GM21367 (cell line): ENCODE results near the gene FGD6.
"Not testable (repeated sequence)": the region's sequence is repeated elsewhere in the genome, so short reads cannot be mapped to it uniquely, and the experiment has no call there.

Experiments
- ATAC-seq: cut with Tn5 transposase; IDR thresholded peaks from one replicate; pipeline ENCODE4 v1.9.1; 2021; ENCODE audit not compliant: unreplicated experiment

FGD6 gene

GRCh38 chr12:95217377-95218149, at the start of gene FGD6, which contains the start of gene VEZT:
Gene FGD6, minus strand, starts transcription at chr12:95217467. Its CDS starts 227 bp downstream, at chr12:95217240.
Gene VEZT, plus strand, starts transcription at chr12:95217807. Its CDS starts 44 bp downstream, at chr12:95217851.
- peak; percentile 89 for ATAC-seq

GRCh38 chr12:95266254-95266653, 49.0 kb upstream of the FGD6 start:
- no peak for ATAC-seq

GRCh38 chr12:95265765-95266164, 48.5 kb upstream of the FGD6 start:
- ATAC-seq, result no peak

- no peak for ATAC-seq
These were observed 45.5 kb upstream of the FGD6 start for GRCh38 chr12:95262808-95263207.

GRCh38 chr12:95261109-95261508, 43.8 kb upstream of the FGD6 start:
- ATAC-seq, result no peak

GRCh38 chr12:95259368-95259767, 42.1 kb upstream of the FGD6 start:
- ATAC-seq, result no peak

- no peak for ATAC-seq
These were observed 41.5 kb upstream of the FGD6 start for GRCh38 chr12:95258803-95259202.

- no peak for ATAC-seq
These were observed 40.9 kb upstream of the FGD6 start for GRCh38 chr12:95258151-95258550.

- ATAC-seq, result no peak
These were observed 40.3 kb upstream of the FGD6 start for GRCh38 chr12:95257541-95257940.

GRCh38 chr12:95253386-95253785, 36.1 kb upstream of the FGD6 start:
- no peak for ATAC-seq

GRCh38 chr12:95248604-95249360, 31.5 kb upstream of the FGD6 start:
- ATAC-seq, result no peak

GRCh38 chr12:95248095-95248494, 30.8 kb upstream of the FGD6 start:
- ATAC-seq, result no peak

- ATAC-seq, result no peak
These were observed 27.1 kb upstream of the FGD6 start for GRCh38 chr12:95244350-95244749.

- ATAC-seq, result no peak
These were observed 26.4 kb upstream of the FGD6 start for GRCh38 chr12:95243497-95244183.

GRCh38 chr12:95241761-95242506, 24.7 kb upstream of the FGD6 start:
- no peak for ATAC-seq

GRCh38 chr12:95241138-95241537, 23.9 kb upstream of the FGD6 start:
- ATAC-seq, result not testable (repeated sequence)

GRCh38 chr12:95240556-95240955, 23.3 kb upstream of the FGD6 start:
- no peak for ATAC-seq

GRCh38 chr12:95239835-95240234, 22.6 kb upstream of the FGD6 start:
- not testable (repeated sequence) for ATAC-seq

GRCh38 chr12:95239216-95239615, 21.9 kb upstream of the FGD6 start:
- ATAC-seq, result no peak

- ATAC-seq, result no peak
These were observed 20.9 kb upstream of the FGD6 start for GRCh38 chr12:95238150-95238549.

- no peak for ATAC-seq
These were observed 20.0 kb upstream of the FGD6 start for GRCh38 chr12:95237315-95237714.
